BE2C (cell line): ENCODE data around the gene RARG.

Experiments
- DNase-seq: peaks from one replicate; pipeline ENCODE4 v3.0.0-alpha.2; 2020
- H3K27me3 ChIP-seq: fragments of 250-450 bp; sonication (Bioruptor Pico); 2 replicates; pipeline ENCODE4 v1.5.1; 2020; ENCODE audit warnings: mild to moderate bottlenecking
- H3K36me3 ChIP-seq: fragments of 250-450 bp; sonication (Bioruptor Pico); 2 replicates; pipeline ENCODE4 v1.5.1; 2020; ENCODE audit warnings: mild to moderate bottlenecking
- H3K4me1 ChIP-seq: fragments of 250-450 bp; sonication (Bioruptor Pico); 2 replicates; pipeline ENCODE4 v1.5.1; 2020
- H3K4me3 ChIP-seq: 2 replicates; pipeline ENCODE4 v1.5.1; 2011; ENCODE audit warnings: low read depth, low read length
- H3K9me3 ChIP-seq: fragments of 250-450 bp; sonication (Bioruptor Pico); 2 replicates; pipeline ENCODE4 v1.5.1; 2020
- TF ChIP-seq, protein P1 (sequence below): IDR thresholded peaks from 2 replicates; pipeline ENCODE4 v1.5.1; 2012; ENCODE audit warnings: mild to moderate bottlenecking, low read depth, low read length

The RARG gene

DNA sequence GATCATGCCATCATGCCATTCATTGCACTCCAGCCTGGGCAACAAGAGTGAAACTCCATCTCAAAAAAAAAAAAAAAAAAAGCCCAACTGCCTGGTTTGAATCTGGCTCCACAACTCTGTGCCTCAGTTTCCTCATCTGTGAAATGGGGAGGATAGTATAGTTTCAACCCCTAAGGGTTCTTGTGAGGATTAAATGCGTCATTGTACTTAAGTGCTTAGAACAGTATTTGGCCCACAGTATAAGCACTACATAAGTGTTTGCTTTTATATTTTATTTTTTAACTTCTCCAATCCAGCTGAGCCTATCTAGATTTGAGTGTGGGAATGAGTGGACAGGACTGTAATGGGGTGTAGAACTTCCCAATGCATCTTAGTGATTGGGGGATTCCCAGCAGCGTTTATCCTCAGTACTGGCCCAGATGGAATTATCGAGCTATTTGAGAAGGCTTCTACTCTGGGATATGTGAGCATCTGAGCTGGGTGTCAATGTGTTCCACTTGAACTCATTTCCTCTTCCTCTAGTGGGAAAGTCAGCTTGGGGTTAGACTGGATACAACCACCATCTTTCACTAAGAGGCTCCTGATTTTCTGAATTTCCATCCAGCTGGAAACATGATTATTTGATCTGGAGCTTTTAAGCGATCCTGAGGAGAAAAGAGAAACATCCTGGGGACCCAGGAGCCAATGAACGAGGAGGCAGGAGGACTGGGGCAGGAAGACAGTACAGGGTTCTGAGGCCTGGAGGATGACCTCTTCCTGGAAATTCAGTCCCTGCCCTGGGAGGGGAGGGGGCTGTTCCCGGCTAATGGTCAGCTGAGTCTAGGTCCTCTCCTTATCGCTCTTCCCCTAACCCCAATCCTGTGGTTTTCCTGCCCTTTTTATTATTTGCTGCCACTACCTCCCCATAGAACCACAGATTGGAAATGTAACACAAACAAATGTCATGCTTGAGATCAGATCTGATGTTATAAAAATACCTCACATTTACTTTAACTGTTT lies 26.8 kb upstream of the RARG start:
- Histone ChIP-seq H3K4me1 (no peaks in the 10 kb centered on the region), H3K4me3 (no peak overlapping the region), H3K9me3 (no peaks in the 10 kb centered on the region), H3K27me3 (no peaks in the 10 kb centered on the region), H3K36me3 (no peaks in the 10 kb centered on the region)
- TF ChIP-seq, protein P1, sequence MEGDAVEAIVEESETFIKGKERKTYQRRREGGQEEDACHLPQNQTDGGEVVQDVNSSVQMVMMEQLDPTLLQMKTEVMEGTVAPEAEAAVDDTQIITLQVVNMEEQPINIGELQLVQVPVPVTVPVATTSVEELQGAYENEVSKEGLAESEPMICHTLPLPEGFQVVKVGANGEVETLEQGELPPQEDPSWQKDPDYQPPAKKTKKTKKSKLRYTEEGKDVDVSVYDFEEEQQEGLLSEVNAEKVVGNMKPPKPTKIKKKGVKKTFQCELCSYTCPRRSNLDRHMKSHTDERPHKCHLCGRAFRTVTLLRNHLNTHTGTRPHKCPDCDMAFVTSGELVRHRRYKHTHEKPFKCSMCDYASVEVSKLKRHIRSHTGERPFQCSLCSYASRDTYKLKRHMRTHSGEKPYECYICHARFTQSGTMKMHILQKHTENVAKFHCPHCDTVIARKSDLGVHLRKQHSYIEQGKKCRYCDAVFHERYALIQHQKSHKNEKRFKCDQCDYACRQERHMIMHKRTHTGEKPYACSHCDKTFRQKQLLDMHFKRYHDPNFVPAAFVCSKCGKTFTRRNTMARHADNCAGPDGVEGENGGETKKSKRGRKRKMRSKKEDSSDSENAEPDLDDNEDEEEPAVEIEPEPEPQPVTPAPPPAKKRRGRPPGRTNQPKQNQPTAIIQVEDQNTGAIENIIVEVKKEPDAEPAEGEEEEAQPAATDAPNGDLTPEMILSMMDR = no peak
- DNase-seq = no peak

DNA sequence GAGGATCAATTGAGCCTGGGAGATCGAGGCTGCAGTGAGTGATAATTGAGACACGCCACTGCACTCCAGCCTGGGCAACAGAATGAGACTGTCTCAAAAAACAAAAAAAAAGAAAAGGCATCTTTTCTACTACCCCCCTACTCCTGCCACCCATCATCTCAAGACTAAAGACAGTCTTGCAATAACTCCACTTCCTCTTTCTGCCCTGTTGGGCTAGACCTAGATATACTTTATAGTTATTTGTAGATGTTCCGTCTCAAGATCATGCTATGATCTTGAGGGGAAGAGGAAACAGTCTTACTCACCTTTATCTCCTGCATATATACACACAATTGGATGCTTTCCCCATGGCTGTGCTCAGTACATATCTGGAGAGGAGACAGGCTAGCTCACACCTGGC lies 24.0 kb upstream of the RARG start:
- TF ChIP-seq, protein P1 = no peak
- H3K27me3 ChIP-seq = no peaks in the 10 kb centered on the region
- H3K4me1 ChIP-seq = no peaks in the 10 kb centered on the region; the same call in 1 of the 2 replicates
- H3K36me3 ChIP-seq = no peaks in the 10 kb centered on the region
- DNase-seq = no peak
- no peaks in the 10 kb centered on the region for H3K9me3 ChIP-seq
- H3K4me3 ChIP-seq = no peak overlapping the region

DNA sequence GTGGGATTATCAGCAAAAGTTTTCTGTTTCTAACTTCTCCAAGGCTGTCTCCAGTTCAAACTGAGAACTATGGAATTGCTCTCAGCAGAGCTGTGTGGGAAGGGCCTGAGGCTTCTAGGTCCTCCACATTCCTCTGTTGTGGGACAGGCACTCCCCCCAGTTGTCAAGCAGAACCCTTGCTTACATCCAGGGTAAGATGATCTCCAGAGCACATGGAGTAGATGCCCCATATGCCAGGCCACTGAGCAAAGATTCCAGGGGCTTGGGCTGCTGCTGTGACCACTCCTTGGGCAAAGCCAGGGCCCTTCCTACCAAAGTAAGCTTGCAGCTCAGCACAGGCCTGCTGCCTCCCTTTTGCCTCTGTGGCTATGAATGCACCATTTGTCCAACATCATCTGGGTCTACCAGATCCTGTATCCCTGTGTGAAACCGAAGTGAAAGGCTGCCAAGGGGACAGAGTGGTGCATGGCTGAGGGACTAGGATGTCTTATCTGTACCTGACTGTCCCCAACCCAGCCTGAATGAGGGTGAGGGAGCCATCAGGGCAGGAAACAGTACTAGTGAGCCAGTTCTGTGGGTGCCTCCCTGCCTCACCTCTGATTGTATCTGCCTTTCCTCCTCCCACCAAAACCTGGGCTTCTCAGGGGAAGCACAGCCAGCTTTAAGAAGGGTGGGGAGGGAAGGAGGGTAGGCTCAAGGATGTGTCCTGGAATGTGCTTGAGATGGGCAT lies 23.0 kb upstream of the RARG start:
- no peaks in the 10 kb centered on the region; the same call in 1 of the 2 replicates for H3K4me1 ChIP-seq
- TF ChIP-seq, protein P1 = no peak
- H3K4me3 ChIP-seq = no peak overlapping the region
- no peaks in the 10 kb centered on the region for H3K9me3 ChIP-seq
- H3K27me3 ChIP-seq = no peaks in the 10 kb centered on the region
- no peaks in the 10 kb centered on the region for H3K36me3 ChIP-seq
- no peak for DNase-seq

DNA sequence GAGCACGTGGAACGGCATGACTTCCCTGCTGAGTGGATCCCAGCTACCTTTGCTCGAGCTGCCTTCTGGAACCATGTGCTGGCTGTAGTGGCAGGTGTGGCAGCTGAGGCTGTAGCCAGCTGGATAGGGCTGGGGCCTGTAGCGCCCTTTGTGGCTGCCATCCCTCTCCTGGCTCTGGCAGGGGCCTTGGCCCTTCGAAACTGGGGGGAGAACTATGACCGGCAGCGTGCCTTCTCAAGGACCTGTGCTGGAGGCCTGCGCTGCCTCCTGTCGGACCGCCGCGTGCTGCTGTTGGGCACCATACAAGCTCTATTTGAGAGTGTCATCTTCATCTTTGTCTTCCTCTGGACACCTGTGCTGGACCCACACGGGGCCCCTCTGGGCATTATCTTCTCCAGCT lies 21.3 kb upstream of the RARG start:
- DNase-seq = no peak
- TF ChIP-seq, protein P1 = no peak
- no peak overlapping the region for H3K4me3 ChIP-seq
- no peaks in the 10 kb centered on the region; the same call in 1 of the 2 replicates for H3K4me1 ChIP-seq
- no peaks in the 10 kb centered on the region for H3K9me3 ChIP-seq
- no peaks in the 10 kb centered on the region for H3K27me3 ChIP-seq
- no peaks in the 10 kb centered on the region for H3K36me3 ChIP-seq

DNA sequence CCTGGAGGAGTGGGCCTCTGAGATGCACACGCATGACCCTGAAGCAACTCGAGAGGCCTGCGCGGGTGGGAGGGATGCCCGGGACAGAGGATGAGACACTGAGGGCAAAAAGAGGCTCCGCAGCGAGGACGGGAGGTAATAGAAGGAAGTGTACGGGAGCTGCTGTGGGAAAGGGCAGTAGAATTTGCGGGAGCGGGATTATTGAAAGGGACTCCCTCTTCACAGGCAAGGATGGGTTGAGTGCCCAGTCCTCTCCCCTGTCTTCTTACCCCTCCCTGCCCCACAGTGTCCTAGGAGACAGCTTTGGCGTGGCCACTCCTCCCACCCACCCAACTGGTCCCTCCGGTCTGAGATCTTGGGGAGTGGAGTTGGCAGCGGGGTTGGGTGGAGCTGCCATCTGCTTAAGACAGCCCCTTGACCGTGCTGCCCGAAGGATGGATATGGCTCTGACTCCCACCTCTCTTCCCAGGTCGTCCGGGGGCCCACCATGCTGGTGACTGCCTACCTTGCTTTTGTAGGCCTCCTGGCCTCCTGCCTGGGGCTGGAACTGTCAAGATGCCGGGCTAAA lies 20.4 kb upstream of the RARG start:
- Histone ChIP-seq H3K27me3 (no peaks in the 10 kb centered on the region), H3K9me3 (no peaks in the 10 kb centered on the region), H3K4me3 (peak overlapping the region; percentile 86), H3K4me1 (no peaks in the 10 kb centered on the region; the same call in 1 of the 2 replicates), H3K36me3 (no peaks in the 10 kb centered on the region)
- DNase-seq = no peak
- TF ChIP-seq, protein P1 = no peak
